ENCODE results near the gene ADGRB2.

Gene ADGRB2

DNA sequence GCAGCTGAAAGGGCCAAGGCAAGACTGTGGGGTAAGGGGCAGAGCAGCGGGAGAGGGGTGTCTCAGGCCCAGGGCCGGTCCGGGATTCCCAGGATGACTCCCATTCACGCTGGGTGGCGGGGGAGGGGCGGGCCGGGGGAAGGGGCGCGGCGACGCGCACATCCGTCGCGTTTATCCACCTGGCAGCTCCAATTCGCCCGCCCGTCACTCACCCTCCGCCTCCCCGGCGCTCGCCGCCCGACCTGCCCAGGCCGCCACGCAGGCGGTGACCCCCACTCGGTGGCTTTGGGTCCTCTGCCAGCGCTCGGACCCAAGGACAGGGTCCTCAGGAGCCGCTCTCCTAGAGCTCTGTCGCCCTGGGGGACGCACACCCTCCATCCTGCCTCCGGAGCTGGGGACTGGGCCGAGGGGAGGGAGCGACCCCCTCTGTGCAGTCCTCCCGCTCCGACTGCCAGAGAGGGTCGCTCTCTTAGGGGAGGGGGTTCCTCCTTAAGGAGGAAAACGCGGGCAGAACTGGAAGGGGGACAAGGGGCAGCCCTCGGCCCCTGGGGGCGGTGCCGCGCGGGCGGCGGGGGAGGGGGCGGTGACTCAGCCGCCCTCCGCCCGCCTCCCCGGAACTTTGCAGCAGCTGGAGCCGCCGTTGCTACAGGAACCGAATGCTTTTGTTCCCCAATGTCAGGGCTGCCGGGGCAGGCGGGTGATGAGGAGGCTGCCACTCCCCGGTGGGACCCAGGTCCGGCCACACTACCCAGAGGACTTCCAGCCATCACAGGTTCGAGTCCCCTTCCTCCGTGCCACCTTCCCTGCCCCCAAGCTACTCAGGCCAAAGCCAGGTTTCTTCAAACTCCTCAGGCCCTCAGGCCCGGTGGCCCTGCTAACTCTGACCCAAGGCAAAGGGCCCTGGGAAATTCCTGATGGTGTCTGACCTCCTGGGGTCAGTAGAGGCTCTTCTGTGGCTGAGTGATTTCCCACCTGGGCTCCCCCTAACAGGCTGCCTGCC lies 3.4 kb downstream of the ADGRB2 start:
- peak overlapping the region in 1 of 2 donors; percentile 50 for H3K27ac ChIP-seq
- H3K4me3 ChIP-seq, result peak overlapping the region; percentile 46 to 56
- H3K36me3 ChIP-seq, result no peaks in the 10 kb centered on the region
- H3K27me3 ChIP-seq, result peaks cover 0 to 28% of the 10 kb centered on the region in 2 donors
- intact Hi-C loops (cut with DNase I; ENCODE audit: low total_unique reads), result loop anchor here (10.0 kb wide), 1 partner anchor 204 kb away; no protein-coding TSS in a partner anchor
- TF ChIP-seq, protein P1, sequence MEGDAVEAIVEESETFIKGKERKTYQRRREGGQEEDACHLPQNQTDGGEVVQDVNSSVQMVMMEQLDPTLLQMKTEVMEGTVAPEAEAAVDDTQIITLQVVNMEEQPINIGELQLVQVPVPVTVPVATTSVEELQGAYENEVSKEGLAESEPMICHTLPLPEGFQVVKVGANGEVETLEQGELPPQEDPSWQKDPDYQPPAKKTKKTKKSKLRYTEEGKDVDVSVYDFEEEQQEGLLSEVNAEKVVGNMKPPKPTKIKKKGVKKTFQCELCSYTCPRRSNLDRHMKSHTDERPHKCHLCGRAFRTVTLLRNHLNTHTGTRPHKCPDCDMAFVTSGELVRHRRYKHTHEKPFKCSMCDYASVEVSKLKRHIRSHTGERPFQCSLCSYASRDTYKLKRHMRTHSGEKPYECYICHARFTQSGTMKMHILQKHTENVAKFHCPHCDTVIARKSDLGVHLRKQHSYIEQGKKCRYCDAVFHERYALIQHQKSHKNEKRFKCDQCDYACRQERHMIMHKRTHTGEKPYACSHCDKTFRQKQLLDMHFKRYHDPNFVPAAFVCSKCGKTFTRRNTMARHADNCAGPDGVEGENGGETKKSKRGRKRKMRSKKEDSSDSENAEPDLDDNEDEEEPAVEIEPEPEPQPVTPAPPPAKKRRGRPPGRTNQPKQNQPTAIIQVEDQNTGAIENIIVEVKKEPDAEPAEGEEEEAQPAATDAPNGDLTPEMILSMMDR (IDR thresholded peaks at IDR 0.05), result no peak
- peaks cover 0 to 47% (median 39%) of the 10 kb centered on the region in 4 donors for H3K4me1 ChIP-seq
- peak; percentile 49 to 75 for DNase-seq
- H3K9me3 ChIP-seq, result no peaks in the 10 kb centered on the region

- Histone ChIP-seq H3K36me3 (no peaks in the 10 kb centered on the region), H3K4me3 (no peak overlapping the region), H3K9me3 (no peaks in the 10 kb centered on the region), H3K4me1 (peaks cover 0 to 53% (median 42%) of the 10 kb centered on the region in 4 donors), H3K27me3 (peaks cover 0 to 26% of the 10 kb centered on the region in 2 donors), H3K27ac (no peak overlapping the region)
- TF ChIP-seq, protein P1 (IDR thresholded peaks at IDR 0.05), result no peak
- intact Hi-C loops (cut with DNase I; ENCODE audit: low total_unique reads), result loop anchor here (10.0 kb wide), 1 partner anchor 205 kb away; no protein-coding TSS in a partner anchor
- no peak for DNase-seq
These were observed 4.7 kb downstream of the ADGRB2 start for GRCh38 chr1:31759298-31760023.

DNA sequence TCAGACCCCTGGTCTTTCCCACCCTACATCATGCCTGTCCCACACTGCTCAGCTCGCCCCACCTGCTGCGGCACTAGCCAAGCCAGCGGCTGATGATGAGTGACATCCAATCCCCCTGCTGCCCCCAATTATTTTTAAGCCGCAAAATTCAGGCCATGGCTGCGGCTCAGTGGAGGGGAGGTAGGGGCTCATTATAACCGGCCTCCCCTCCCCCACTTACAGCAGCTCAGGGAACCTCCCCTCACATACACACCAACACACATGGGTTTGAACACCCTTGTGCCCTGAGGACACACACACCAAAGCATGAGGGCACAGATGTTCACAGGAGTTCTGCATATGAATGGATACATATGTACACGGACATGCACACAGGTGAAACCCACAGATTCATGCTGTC lies 5.3 kb downstream of the ADGRB2 start:
- H3K9me3 ChIP-seq, result no peaks in the 10 kb centered on the region
- intact Hi-C loops (cut with DNase I; ENCODE audit: low total_unique reads), result no loop called here
- H3K27me3 ChIP-seq, result peaks cover 0 to 25% of the 10 kb centered on the region in 2 donors
- no peaks in the 10 kb centered on the region for H3K36me3 ChIP-seq
- TF ChIP-seq, protein P1 (IDR thresholded peaks at IDR 0.05), result no peak
- no peak for DNase-seq
- H3K4me1 ChIP-seq, result peaks cover 0 to 57% (median 46%) of the 10 kb centered on the region in 4 donors
- H3K4me3 ChIP-seq, result no peak overlapping the region
- H3K27ac ChIP-seq, result no peak overlapping the region

- H3K9me3 ChIP-seq, result no peaks in the 10 kb centered on the region
- intact Hi-C loops (cut with DNase I; ENCODE audit: low total_unique reads), result no loop called here
- H3K27me3 ChIP-seq, result peaks cover 0 to 23% of the 10 kb centered on the region in 2 donors
- no peaks in the 10 kb centered on the region for H3K36me3 ChIP-seq
- no peak for DNase-seq
- no peak overlapping the region for H3K27ac ChIP-seq
- TF ChIP-seq, protein P1 (IDR thresholded peaks at IDR 0.05), result no peak
- H3K4me1 ChIP-seq, result peaks cover 0 to 57% (median 46%) of the 10 kb centered on the region in 4 donors
- no peak overlapping the region for H3K4me3 ChIP-seq
These were observed 6.2 kb downstream of the ADGRB2 start for GRCh38 chr1:31757989-31758388.

DNA sequence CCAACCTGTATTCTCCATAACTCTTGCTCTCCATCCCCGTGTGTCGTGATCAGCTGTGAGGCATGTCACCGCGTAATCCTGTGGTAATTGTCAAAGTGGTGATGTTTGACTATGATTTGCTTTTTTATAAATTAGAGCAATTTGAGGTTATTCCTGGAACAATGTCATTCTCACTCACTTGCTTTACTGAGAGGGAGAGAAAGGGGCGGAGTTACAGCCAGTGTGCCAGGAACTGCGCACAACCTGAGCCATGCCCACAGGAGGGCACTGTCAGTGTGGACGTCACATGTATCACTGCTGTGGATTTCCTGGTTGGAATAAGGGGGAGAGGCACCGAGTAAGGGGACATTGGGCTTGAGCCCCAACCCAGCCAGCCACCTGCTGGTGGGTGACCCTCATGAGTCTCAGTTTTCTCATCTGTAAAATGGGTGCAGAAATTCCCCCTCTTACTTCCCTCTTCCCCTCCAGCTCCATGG lies 6.9 kb downstream of the ADGRB2 start:
- Histone ChIP-seq H3K36me3 (no peaks in the 10 kb centered on the region), H3K4me3 (no peak overlapping the region), H3K4me1 (peaks cover 0 to 53% (median 41%) of the 10 kb centered on the region in 4 donors), H3K27ac (no peak overlapping the region), H3K9me3 (no peaks in the 10 kb centered on the region), H3K27me3 (peaks cover 0 to 15% of the 10 kb centered on the region in 2 donors)
- no peak for DNase-seq
- TF ChIP-seq, protein P1 (IDR thresholded peaks at IDR 0.05), result no peak
- intact Hi-C loops (cut with DNase I; ENCODE audit: low total_unique reads), result no loop called here

All from tibial artery (tissue), 4 donors.